SK-N-MC (cell line): ENCODE measurements around the gene CAMK2N1.
"Not testable (repeated sequence)": the region's sequence is repeated elsewhere in the genome, so short reads cannot be mapped to it uniquely, and the experiment has no call there.

Experiments
- DNase-seq: peaks from one replicate; pipeline ENCODE4 v3.0.0-alpha.2; 2011; ENCODE audit warnings: low read depth, low spot score
- H3K27ac ChIP-seq: fragments of 200-600 bp; sonication (generic); 2 replicates; pipeline ENCODE4 v1.5.1; 2016; ENCODE audit warnings: mixed run types
- H3K36me3 ChIP-seq: fragments of 200-600 bp; sonication (generic); 2 replicates; pipeline ENCODE4 v1.6.1; 2017; ENCODE audit warnings: antibody characterized with exemption, low read length, mixed read lengths; ENCODE audit not compliant: insufficient read depth
- H3K4me3 ChIP-seq: fragments of 200-600 bp; sonication (generic); 2 replicates; pipeline ENCODE4 v1.5.1; 2016
- H3K9ac ChIP-seq: fragments of 200-600 bp; sonication (generic); 2 replicates; pipeline ENCODE4 v1.8.0; 2017; ENCODE audit warnings: mixed run types, mixed read lengths; ENCODE audit not compliant: insufficient read length
- H3K9me3 ChIP-seq: fragments of 200-600 bp; sonication (generic); 2 replicates; pipeline ENCODE4 v1.6.1; 2017; ENCODE audit warnings: low read depth, mild to moderate bottlenecking, antibody characterized with exemption, low read length, moderate library complexity, mixed read lengths
- EZH2 ChIP-seq: fragments of 200-600 bp; sonication (generic); IDR thresholded peaks from one replicate; pipeline ENCODE4 v1.6.1; 2017; ENCODE audit warnings: antibody characterized with exemption
- FOXP2 ChIP-seq: optimal IDR thresholded peaks from 2 replicates; pipeline ENCODE3; 2011; ENCODE audit warnings: mild to moderate bottlenecking, moderate library complexity; ENCODE audit not compliant: insufficient read depth; ENCODE audit errors: extremely low read length, control extremely low read depth
- POLR2AphosphoS5 ChIP-seq: IDR thresholded peaks from 2 replicates; pipeline ENCODE4 v1.6.1; 2012; ENCODE audit warnings: mild to moderate bottlenecking, low read depth, low read length, borderline replicate concordance

Gene CAMK2N1

GRCh38 chr1:20485527-20486456 is at the start of gene CAMK2N1:
CAMK2N1 (minus strand) TSS chr1:20486210; CDS start chr1:20485379, 831 bp downstream.
- Histone ChIP-seq H3K27ac (no peak within 1 kb of the TSS), H3K9me3 (no peaks in the 10 kb centered on the region), H3K36me3 (no peaks in the 10 kb centered on the region), H3K4me3 (peak within 1 kb of the TSS; percentile 74), H3K9ac (no peak within 1 kb of the TSS)
- TF ChIP-seq EZH2 = no peak
- no peak for TF ChIP-seq FOXP2
- no peak for TF ChIP-seq POLR2AphosphoS5
- DNase-seq = no peak

- no peak for DNase-seq
- Histone ChIP-seq H3K9me3 (no peaks in the 10 kb centered on the region), H3K9ac (no peak overlapping the region), H3K4me3 (no peak overlapping the region), H3K36me3 (no peaks in the 10 kb centered on the region), H3K27ac (no peak overlapping the region)
- TF ChIP-seq POLR2AphosphoS5 = no peak
Measured at GRCh38 chr1:20534659-20535417, 48.8 kb upstream of the CAMK2N1 start.

- TF ChIP-seq POLR2AphosphoS5 (no peak), EZH2 (no peak), FOXP2 (no peak)
- Histone ChIP-seq H3K36me3 (no peaks in the 10 kb centered on the region), H3K9ac (no peak overlapping the region), H3K9me3 (no peaks in the 10 kb centered on the region), H3K4me3 (no peak overlapping the region), H3K27ac (no peak overlapping the region)
- DNase-seq = no peak
Measured at GRCh38 chr1:20533635-20534034, 47.6 kb upstream of the CAMK2N1 start.

GRCh38 chr1:20530901-20531300 is 44.9 kb upstream of the CAMK2N1 start:
- no peak overlapping the region for H3K9ac ChIP-seq
- no peak overlapping the region for H3K4me3 ChIP-seq
- H3K9me3 ChIP-seq = no peaks in the 10 kb centered on the region
- no peak for DNase-seq
- no peaks in the 10 kb centered on the region for H3K36me3 ChIP-seq
- H3K27ac ChIP-seq = no peak overlapping the region
- no peak for TF ChIP-seq FOXP2
- TF ChIP-seq POLR2AphosphoS5 = no peak
- TF ChIP-seq EZH2 = no peak

- DNase-seq = no peak
- H3K9ac ChIP-seq = no peak overlapping the region
- H3K4me3 ChIP-seq = no peak overlapping the region
- no peak for TF ChIP-seq EZH2
- TF ChIP-seq FOXP2 = no peak
- TF ChIP-seq POLR2AphosphoS5 = no peak
- H3K9me3 ChIP-seq = no peaks in the 10 kb centered on the region
- no peaks in the 10 kb centered on the region for H3K36me3 ChIP-seq
- H3K27ac ChIP-seq = no peak overlapping the region
Measured at GRCh38 chr1:20530306-20530705, 44.3 kb upstream of the CAMK2N1 start.

GRCh38 chr1:20528221-20528620 is 42.2 kb upstream of the CAMK2N1 start:
- no peaks in the 10 kb centered on the region for H3K9me3 ChIP-seq
- DNase-seq = no peak
- TF ChIP-seq FOXP2 (no peak), EZH2 (no peak)
- H3K9ac ChIP-seq = no peak overlapping the region
- no peak overlapping the region for H3K27ac ChIP-seq
- H3K36me3 ChIP-seq = no peaks in the 10 kb centered on the region
- H3K4me3 ChIP-seq = no peak overlapping the region

GRCh38 chr1:20526267-20526666 is 40.3 kb upstream of the CAMK2N1 start:
- no peak for DNase-seq
- no peaks in the 10 kb centered on the region for H3K36me3 ChIP-seq
- no peak overlapping the region for H3K9ac ChIP-seq
- no peak overlapping the region for H3K4me3 ChIP-seq
- H3K9me3 ChIP-seq = no peaks in the 10 kb centered on the region
- H3K27ac ChIP-seq = no peak overlapping the region
- TF ChIP-seq EZH2 (no peak), POLR2AphosphoS5 (no peak), FOXP2 (no peak)

GRCh38 chr1:20521960-20522861 is 36.2 kb upstream of the CAMK2N1 start:
- no peak overlapping the region for H3K9ac ChIP-seq
- H3K4me3 ChIP-seq = no peak overlapping the region
- H3K9me3 ChIP-seq = no peaks in the 10 kb centered on the region
- no peak overlapping the region for H3K27ac ChIP-seq
- TF ChIP-seq EZH2 (no peak), POLR2AphosphoS5 (no peak), FOXP2 (no peak)
- DNase-seq = peak; percentile 30
- H3K36me3 ChIP-seq = no peaks in the 10 kb centered on the region

- H3K27ac ChIP-seq, H3K36me3 ChIP-seq, H3K9me3 ChIP-seq, H3K9ac ChIP-seq, DNase-seq, H3K4me3 ChIP-seq: not testable (repeated sequence)
Measured at GRCh38 chr1:20519609-20520262, 33.7 kb upstream of the CAMK2N1 start.
